Stimulated activated CD4-positive, alpha-beta T cell treated with anti-CD3 and anti-CD28 coated beads, TNF-alpha, amount 100 ng/mL, for 1 hour (primary cell): Measurements from ENCODE around the gene ATF6B.
"Not testable (repeated sequence)": the region's sequence is repeated elsewhere in the genome, so short reads cannot be mapped to it uniquely, and the experiment has no call there.

Experiments used
- DNase-seq, 3 donors: peaks; one replicate each; pipeline ENCODE4 v3.0.0-alpha.2; 2020; ENCODE audit warnings: low read depth in 3 of 3, low spot score in 1 of 3

ATF6B gene

GRCh38 chr6:32154514-32155161 lies 26.6 kb upstream of the ATF6B start:
- peak in 2 of 3 donors; percentile 19 to 35 for DNase-seq

GRCh38 chr6:32153564-32154513 lies 25.8 kb upstream of the ATF6B start, which contains the start of gene PPT2:
TSS of gene PPT2 (plus strand) at chr6:32154141. CDS start at chr6:32154595, 454 bp downstream.
- peak; percentile 37 to 47 (median 42) for DNase-seq

- no peak for DNase-seq
Measured at GRCh38 chr6:32152769-32153563, 24.9 kb upstream of the ATF6B start.

DNA sequence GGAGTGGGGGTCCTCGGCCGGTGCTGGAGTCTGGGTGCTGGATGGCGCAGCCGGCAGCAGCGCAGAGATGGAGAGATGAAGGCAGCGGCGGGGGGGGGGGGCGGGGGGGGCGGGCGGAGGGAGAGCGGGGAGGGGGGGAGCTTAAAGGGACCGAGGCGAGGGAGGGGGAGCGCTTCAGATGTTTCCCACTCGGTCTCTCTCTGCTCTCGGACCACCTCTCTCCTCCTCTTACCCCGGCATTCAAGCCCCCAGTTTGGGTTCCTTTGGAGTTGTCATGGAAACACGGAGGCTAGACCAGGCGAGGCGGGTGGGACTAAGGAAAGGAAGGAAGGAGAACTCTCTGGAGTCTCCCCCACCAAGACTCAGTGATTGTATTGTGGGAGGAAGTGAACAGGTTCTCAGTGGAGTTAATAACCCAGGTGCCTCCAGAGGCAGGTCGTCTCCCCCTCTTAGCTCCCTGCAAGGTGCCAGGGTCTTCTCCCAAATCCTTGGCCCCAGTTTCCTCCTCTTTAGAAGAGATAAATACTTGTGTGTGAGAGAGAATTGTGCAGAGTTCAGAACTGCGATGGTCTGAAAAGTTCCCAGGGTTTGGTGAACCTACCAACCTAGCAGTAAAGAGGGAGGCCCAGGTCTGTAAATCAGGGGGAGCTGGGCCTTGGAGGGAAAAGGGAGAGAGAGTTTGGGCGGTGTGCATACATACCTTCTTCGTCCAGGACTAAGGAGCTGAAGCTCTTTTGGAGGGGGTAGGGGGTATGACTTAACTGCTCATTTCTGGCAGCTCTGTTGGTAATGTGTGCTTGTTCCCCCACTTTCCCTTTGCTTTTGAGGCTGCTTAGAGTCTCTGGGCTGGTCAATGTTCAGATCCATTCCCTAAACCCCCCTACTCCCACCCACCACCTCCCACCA lies 24.1 kb upstream of the ATF6B start, which contains the start of gene PRRT1:
Gene PRRT1 (minus strand): TSS at position 77 of the 906 bp plus-strand sequence. CDS start 112 bp downstream, outside the sequence.
- DNase-seq = no peak

- no peak for DNase-seq
Measured at GRCh38 chr6:32151181-32151862, 23.3 kb upstream of the ATF6B start.

- DNase-seq = no peak
Measured at GRCh38 chr6:32149932-32150870, 22.2 kb upstream of the ATF6B start.

- DNase-seq = no peak
Measured at GRCh38 chr6:32149092-32149755, 21.2 kb upstream of the ATF6B start.

DNA sequence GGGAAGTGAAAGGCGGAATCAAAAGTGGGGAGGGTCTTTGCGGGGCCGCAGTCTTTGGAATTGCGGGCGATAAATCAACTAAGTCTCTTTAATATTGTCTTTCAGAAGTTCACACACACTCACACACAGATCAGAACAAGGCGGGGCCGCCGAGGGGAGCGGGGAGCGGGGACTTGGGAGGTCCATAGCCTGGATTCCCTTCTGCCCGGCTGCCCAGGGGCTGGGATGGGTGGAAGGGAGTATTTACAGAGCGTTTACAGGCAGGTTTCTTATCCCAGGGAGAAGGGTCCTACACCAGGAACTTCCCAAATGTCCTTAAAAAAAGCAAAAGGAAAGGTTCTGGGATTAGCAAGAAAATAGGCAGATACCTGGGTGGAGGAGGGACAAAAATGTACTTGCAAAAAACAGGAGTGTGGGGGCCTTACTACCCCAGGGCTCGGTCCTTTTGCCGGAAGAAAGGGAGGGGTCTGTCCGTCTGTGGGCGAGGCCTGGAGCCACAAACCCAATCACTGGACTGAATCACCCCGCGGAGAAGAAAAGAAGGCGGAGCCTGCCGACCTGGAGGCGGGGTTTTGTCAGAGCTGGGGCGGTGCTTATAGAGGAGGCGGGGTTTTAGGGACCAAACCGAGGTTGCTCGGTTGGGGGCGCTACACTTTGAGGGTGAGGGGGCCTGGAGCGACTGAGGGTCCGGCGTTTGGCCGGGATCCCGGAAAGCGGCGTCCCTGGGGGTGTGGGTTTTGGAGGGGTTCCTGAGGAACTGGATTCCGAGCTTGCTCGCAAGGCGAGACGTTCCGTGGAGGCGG lies 20.4 kb upstream of the ATF6B start:
- DNase-seq = peak; percentile 16 to 64 (median 36)

GRCh38 chr6:32147401-32148132 lies 19.5 kb upstream of the ATF6B start:
- DNase-seq = no peak

DNA sequence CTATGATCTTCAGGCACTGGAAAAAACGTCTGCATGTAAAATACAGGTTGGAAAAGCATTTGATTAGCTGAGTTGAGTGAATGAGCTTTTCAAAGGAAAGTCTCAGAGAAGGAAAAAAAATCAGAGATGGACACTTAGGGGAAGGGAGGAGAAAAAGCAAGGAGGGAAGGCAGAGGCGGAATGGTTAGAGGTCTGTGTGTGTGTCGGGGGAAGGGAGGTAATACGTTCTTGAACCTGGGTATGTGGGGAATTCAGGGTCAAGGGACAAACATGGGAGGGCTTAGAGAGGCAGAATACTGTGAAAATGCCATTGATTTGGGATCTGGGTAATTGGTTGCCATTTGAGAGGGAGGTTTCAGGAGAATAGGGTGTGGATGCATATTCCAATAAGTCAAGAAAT lies 18.6 kb upstream of the ATF6B start:
- DNase-seq = no peak

DNA sequence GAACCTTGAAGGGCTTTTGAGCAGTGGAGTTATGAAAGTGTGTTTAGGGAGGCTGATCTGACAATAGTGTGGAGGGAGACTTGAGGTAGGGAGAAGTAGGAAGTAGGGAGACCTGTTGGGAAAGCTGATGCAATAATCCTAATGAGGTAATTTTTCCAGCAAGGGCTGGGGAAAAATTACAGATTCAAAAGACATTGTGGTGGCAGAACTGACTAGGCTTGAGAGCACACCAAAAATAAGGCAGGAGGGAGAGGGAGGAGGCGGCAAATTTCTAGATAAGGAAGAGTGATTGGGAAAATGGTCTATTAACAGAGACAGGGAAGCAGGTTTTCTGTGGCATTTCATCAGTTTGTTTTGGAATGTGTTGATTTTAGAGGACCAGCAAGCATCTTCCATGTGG lies 18.2 kb upstream of the ATF6B start:
- no peak for DNase-seq

DNA sequence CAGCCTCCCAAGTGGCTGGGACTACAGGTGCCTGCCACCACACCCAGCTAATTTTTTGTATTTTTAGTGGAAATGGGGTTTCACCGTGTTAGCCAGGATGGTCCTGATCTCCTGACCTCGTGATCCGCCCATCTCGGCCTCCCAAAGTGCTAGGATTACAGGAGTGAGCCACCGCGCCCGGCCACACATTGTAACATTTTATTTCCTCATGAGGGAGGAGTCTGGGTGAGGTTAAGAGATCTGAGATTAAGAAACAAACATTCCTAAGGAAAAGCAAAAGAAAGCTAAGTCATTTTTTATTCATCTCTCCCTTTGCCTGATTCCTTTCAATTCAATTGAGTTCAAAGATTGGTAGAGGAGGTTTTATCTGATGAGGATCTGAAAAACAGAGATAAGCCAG lies 16.2 kb upstream of the ATF6B start:
- not testable (repeated sequence) for DNase-seq

DNA sequence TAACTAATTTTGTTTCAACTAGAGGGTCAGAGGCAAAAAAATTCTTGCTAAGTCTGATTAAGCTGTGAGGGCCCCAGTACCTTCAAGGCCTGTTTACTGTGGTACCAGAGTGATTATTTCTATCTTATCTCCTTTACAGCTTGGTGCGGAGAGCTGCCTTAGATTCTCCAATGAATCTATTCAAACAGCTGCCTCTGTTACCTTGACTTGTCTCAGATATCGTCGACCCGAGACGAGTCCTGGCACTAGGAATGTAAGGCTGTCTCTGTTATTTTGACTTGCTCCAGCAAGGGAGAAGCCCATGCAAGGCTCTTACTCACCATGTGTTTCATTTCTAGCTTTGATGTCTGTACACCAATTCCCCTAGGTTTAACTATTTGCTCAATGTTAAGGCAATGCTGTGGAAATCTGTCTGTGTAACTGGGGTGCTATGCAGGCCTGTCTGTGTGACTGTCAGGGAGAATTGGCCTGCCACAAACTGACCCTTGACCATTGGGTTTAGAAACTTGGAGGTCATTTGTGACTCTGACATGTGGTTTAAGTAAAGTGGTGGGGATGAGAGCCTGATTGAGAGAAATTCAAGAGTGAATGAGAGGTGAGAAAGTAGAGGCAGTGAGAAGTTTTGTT lies 12.5 kb upstream of the ATF6B start:
- no peak for DNase-seq

DNA sequence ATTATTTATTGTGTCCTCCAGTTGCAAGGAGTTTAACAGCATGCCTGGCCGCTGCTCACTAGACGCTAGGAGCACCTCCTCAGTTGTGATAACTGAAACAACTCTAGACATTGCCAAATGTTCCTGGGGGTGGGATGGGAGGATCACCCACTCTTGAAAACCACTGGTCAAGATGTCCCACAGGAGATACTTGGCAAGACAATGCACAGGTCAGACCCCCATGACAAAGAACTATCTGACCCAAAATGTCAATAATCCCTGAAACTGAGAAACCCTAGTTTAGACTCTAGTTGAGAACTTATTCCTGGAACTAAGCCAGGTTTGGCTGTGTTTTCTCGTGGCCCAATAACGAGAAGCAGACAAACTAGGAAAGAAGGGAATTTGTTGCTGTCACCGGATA lies 11.5 kb upstream of the ATF6B start:
- DNase-seq = no peak

- no peak for DNase-seq
Measured at GRCh38 chr6:32137454-32137853, 9.4 kb upstream of the ATF6B start.

DNA sequence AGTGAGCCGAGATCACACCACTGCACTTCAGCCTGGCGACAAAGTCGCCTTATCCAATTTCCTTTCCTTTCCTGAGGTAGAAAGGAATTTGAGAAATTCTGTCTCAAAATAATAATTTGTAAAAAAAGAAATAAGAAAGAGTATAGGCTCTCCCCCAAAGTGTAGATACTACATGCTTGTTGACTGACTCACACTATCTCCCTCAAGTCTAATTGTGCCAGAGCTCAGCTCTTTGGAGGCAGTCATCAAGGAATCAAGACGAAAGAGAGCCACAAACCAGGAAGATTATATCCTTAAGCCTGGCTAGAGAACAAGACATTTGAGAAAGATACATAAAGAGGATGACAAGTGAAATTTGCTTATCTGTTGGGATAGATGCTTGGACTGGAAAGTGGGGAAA lies 5.7 kb upstream of the ATF6B start:
- DNase-seq = no peak
